Stomach (tissue), 9 donors: Measurements from ENCODE around the gene CDC25C. TPM values are rescaled to one million over a fixed set of nuclear protein-coding genes. Genes with fewer than 3 reads are reported as not detected.
"Not testable (repeated sequence)": the region's sequence is repeated elsewhere in the genome, so short reads cannot be mapped to it uniquely, and the experiment has no call there.

Experiments
- DNase-seq, 2 donors: peaks; one replicate each; pipeline versions ENCODE4 v3.0.0 to v3.0.0-alpha.2; 2013 to 2019
- H3K27ac ChIP-seq, 5 donors: fragments of 200-600 bp in 4 of 5; sonication (generic) in 4 of 5; one replicate each; pipeline ENCODE4 v1.5.1; 2013 to 2019; ENCODE audit warnings: mild to moderate bottlenecking in 1 of 5, moderate library complexity in 1 of 5
- H3K27me3 ChIP-seq, 3 donors: fragments of 200-600 bp; sonication (generic); one replicate each; pipeline ENCODE4 v1.5.1; 2017 to 2019; ENCODE audit warnings: mixed run types in 1 of 3
- H3K36me3 ChIP-seq, 4 donors: fragments of 200-600 bp; sonication (generic); 1 replicate in 3 of 4; 2 replicates in 1 of 4; pipeline ENCODE4 v1.5.1; 2016 to 2019
- H3K4me1 ChIP-seq, 4 donors: fragments of 200-600 bp; sonication (generic); one replicate each; pipeline ENCODE4 v1.5.1; 2016 to 2019
- H3K4me3 ChIP-seq, 4 donors: fragments of 200-600 bp; sonication (generic) in 3 of 4; one replicate each; pipeline ENCODE4 v1.5.1; 2016 to 2019; ENCODE audit warnings: mild to moderate bottlenecking in 1 of 4
- H3K9me3 ChIP-seq, 4 donors: fragments of 200-600 bp; sonication (generic); one replicate each; pipeline ENCODE4 v1.5.1; 2016 to 2019
- EP300 ChIP-seq: sonication (generic); formaldehyde crosslinking; IDR thresholded peaks from one replicate; pipeline ENCODE4 v1.6.1; 2017; ENCODE audit warnings: antibody characterized with exemption
- POLR2A ChIP-seq, 4 donors: fragments of 450-650 bp; IDR thresholded peaks; one replicate each; pipeline ENCODE4 v1.6.1; 2016; ENCODE audit warnings: antibody characterized with exemption in 4 of 4, control low read depth in 2 of 4, mild to moderate bottlenecking in 1 of 4, moderate library complexity in 1 of 4
- POLR2AphosphoS5 ChIP-seq, 3 donors: sonication (generic); formaldehyde crosslinking; IDR thresholded peaks; one replicate each; pipeline ENCODE4 v1.6.1; 2016; ENCODE audit warnings: antibody characterized with exemption in 3 of 3
- WGBS, 5 donors: extraction: QIAGEN DNeasy Blood & Tissue Kit in 3 of 5; methylation state at CpG; one replicate each; pipeline versions ENCODE4 v1.1.5 to v1.1.7; 2013 to 2018; 5-methylcytosine and 5-hydroxymethylcytosine counted together
- intact Hi-C: fragments of 100-400 bp; cut with DNase I; formaldehyde crosslinking; loops from one replicate; pipeline ENCODE4 v1.15.1; 2023; ENCODE audit warnings: low total_unique reads
- polyA plus RNA-seq, 3 donors: library from polyadenylated mRNA; stranded (reverse); fragments of 200-250 nt; gene quantifications; one replicate each; pipeline ENCODE4 v1.2.3, GENCODE V29; 2013
- total RNA-seq, 5 donors: library from RNA; depleted of rRNA; stranded (reverse); fragments of >200 nt; gene quantifications; one replicate each; pipeline versions ENCODE4 v1.1.0 to v1.2.3, GENCODE V29; 2014 to 2016
- TF ChIP-seq, protein P1 (sequence below), 7 experiments: fragments of 450-650 bp in 4 of 7; fragments of 200-600 bp in 3 of 7; sonication (generic) in 3 of 7; IDR thresholded peaks; one replicate each; pipeline ENCODE4 v1.5.1; 2016 to 2019; ENCODE audit warnings: antibody characterized with exemption in 7 of 7, control low read depth in 2 of 7, mild to moderate bottlenecking in 1 of 7
- donor health status: healthy with polysubstance abuse.
- donor health status: Bipolar disorder and iron deficiency.
- donor health status: healthy.

Gene CDC25C
- total and polyA plus RNA-seq, 8 donors = 0.75 to 4.1 (median 2.1) TPM; not detected in 3

DNA sequence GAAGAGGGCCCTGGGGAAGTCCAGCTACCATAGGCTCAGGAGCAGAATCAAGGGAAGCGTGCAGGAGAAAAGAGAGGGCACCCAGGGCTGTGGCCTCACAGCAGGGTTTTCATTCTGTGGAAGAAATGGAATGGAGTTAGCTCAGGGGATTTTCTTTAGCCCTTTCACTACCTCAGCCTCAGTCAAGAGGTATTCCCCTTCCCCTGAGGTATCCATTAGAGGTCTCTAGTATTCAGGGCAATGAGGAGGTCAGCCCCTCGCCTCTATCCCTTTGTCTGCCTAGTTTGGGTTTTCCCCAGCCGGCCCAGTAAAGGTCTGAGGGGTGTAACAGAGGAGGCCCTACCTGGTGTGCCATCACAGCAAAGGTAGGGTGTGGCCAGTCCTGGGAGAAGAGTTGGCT is 78.7 kb downstream of the CDC25C start:
- TF ChIP-seq POLR2A (IDR thresholded peaks at IDR 0.05) (no peak), EP300 (no peak), POLR2AphosphoS5 (IDR thresholded peaks at IDR 0.05) (no peak)
- TF ChIP-seq, protein P1, sequence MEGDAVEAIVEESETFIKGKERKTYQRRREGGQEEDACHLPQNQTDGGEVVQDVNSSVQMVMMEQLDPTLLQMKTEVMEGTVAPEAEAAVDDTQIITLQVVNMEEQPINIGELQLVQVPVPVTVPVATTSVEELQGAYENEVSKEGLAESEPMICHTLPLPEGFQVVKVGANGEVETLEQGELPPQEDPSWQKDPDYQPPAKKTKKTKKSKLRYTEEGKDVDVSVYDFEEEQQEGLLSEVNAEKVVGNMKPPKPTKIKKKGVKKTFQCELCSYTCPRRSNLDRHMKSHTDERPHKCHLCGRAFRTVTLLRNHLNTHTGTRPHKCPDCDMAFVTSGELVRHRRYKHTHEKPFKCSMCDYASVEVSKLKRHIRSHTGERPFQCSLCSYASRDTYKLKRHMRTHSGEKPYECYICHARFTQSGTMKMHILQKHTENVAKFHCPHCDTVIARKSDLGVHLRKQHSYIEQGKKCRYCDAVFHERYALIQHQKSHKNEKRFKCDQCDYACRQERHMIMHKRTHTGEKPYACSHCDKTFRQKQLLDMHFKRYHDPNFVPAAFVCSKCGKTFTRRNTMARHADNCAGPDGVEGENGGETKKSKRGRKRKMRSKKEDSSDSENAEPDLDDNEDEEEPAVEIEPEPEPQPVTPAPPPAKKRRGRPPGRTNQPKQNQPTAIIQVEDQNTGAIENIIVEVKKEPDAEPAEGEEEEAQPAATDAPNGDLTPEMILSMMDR (IDR thresholded peaks at IDR 0.05) = no peak
- WGBS, 5 donors = 67 to 83% (median 79%) methylated on average over 3 of the region's 3 CpGs
- Histone ChIP-seq H3K27me3 (peaks cover 0 to 6% (median 0%) of the 10 kb centered on the region in 3 donors), H3K27ac (no peak overlapping the region), H3K9me3 (no peaks in the 10 kb centered on the region), H3K4me1 (no peaks in the 10 kb centered on the region), H3K4me3 (no peak overlapping the region), H3K36me3 (no peaks in the 10 kb centered on the region)
- DNase-seq = no peak
- intact Hi-C loops = no loop called here

DNA sequence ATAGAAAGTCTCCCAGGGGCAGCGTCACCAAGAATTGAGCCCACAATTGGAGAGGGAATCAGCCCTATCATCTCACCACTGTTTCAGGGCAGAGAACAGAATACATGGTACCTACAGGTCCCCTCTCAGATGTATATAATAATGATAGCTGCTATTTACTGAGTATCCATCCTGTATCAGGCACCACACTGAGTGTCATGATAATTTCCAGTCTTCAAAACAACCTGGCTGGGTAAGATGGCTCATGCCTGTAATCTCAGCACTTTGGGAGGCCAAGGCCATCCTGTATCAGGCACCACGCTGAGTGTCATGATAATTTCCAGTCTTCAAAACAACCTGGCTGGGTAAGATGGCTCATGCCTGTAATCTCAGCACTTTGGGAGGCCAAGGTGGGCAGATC is 83.8 kb downstream of the CDC25C start:
- H3K4me3 ChIP-seq, H3K9me3 ChIP-seq, H3K27me3 ChIP-seq, H3K27ac ChIP-seq, intact Hi-C loops, H3K36me3 ChIP-seq, DNase-seq, H3K4me1 ChIP-seq: not testable (repeated sequence)
- WGBS, 5 donors = 90 to 100% (median 93%) methylated on average over 2 of the region's 2 CpGs

DNA sequence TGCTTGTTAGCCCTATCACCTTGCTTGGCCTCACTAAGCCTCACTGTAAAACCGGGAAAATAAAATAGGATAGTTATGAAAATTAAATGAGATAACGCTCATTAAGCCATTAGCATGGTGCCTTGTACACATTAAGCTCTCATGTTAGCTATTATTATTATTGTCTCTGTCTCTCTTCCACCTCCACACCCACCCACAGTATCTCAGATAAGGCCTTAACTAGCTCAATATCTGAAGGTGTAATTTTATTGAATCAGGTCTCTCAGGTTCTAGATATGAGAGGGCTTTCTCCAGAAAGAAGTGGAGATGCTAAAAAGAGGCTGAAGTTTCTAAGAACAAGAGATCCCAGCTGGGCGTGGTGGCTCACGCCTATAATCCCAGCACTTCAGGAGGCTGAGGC is 84.8 kb downstream of the CDC25C start:
- intact Hi-C loops = no loop called here
- WGBS, 5 donors = 78 to 88% (median 81%) methylated on average over 4 of the region's 4 CpGs
- TF ChIP-seq, protein P1 (IDR thresholded peaks at IDR 0.05) = no peak
- TF ChIP-seq POLR2AphosphoS5 (IDR thresholded peaks at IDR 0.05) (no peak), POLR2A (IDR thresholded peaks at IDR 0.05) (no peak), EP300 (no peak)
- no peak for DNase-seq
- H3K9me3 ChIP-seq = no peaks in the 10 kb centered on the region
- peaks cover 5 to 6% (median 6%) of the 10 kb centered on the region in 4 donors for H3K4me1 ChIP-seq
- H3K4me3 ChIP-seq = no peak overlapping the region
- no peaks in the 10 kb centered on the region for H3K36me3 ChIP-seq
- H3K27me3 ChIP-seq = peaks cover 0 to 14% (median 6%) of the 10 kb centered on the region in 3 donors
- H3K27ac ChIP-seq = no peak overlapping the region

DNA sequence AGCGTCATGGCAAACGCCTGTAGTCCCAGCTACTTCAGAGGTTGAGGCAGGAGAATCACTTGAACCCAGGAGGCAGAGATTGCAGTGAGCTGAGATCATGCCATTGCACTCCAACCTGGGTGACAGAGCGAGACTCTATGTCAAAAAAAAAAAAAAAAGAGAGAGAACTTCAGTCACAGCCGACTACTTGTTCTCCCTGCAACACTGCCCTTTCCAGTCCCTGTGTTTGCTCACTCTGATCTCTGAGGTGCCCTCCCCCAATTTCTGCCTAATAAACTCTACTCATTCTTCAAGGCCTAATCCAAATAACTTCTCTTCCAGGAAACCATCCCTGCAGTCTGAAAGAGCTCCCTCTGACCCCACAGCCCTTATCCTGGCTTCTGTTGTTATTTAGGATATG is 85.3 kb downstream of the CDC25C start:
- DNase-seq = no peak
- H3K27ac ChIP-seq = no peak overlapping the region
- intact Hi-C loops = no loop called here
- H3K9me3 ChIP-seq = no peaks in the 10 kb centered on the region
- H3K4me1 ChIP-seq = peaks cover 9 to 11% (median 11%) of the 10 kb centered on the region in 4 donors
- WGBS, 5 donors = 57 to 67% (median 62%) methylated on average over 3 to 4 of the region's 4 CpGs
- no peaks in the 10 kb centered on the region for H3K36me3 ChIP-seq
- peaks cover 0 to 19% (median 11%) of the 10 kb centered on the region in 3 donors for H3K27me3 ChIP-seq
- no peak for TF ChIP-seq EP300
- TF ChIP-seq, protein P1 (IDR thresholded peaks at IDR 0.05) = no peak
- TF ChIP-seq POLR2AphosphoS5 (IDR thresholded peaks at IDR 0.05) = no peak
- TF ChIP-seq POLR2A (IDR thresholded peaks at IDR 0.05) = no peak
- no peak overlapping the region for H3K4me3 ChIP-seq

DNA sequence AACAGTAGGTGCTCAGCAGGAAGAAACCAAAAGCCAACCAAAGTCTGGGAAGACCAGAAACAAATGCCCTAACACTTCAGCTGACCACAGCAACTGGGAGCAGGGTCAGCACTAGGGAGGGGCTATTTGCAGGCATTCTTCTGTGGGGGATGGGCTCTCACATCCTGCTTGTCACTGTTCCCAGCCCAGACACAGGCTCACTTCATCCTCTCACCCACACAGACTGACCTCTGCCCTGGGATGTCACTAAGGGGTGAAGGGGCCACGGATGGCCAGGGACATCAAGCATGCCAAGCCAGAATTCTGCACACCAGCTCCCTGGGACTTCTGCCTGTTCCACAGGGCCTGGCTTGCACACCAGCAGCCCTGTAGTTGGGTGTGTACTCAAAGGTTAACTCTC is 85.9 kb downstream of the CDC25C start:
- Histone ChIP-seq H3K27ac (no peak overlapping the region), H3K9me3 (no peaks in the 10 kb centered on the region), H3K36me3 (no peaks in the 10 kb centered on the region), H3K27me3 (peaks cover 0 to 24% (median 17%) of the 10 kb centered on the region in 3 donors), H3K4me1 (peaks cover 10 to 13% (median 13%) of the 10 kb centered on the region in 4 donors), H3K4me3 (no peak overlapping the region)
- no peak for DNase-seq
- intact Hi-C loops = no loop called here
- WGBS, 5 donors = 27 to 56% (median 40%) methylated on average over 1 of the region's 1 CpG
- TF ChIP-seq, protein P1 (IDR thresholded peaks at IDR 0.05) = no peak
- TF ChIP-seq EP300 (no peak), POLR2A (IDR thresholded peaks at IDR 0.05) (no peak), POLR2AphosphoS5 (IDR thresholded peaks at IDR 0.05) (no peak)
